ELF-1 (cell line): ENCODE data around the gene NACC2.

Source experiments
- DNase-seq: peaks from one replicate; pipeline ENCODE4 v3.0.0-alpha.2; 2016; ENCODE audit warnings: low read depth, low spot score

Gene NACC2

GRCh38 chr9:136023410-136024225, 71.5 kb downstream of the NACC2 start:
- no peak for DNase-seq

DNA sequence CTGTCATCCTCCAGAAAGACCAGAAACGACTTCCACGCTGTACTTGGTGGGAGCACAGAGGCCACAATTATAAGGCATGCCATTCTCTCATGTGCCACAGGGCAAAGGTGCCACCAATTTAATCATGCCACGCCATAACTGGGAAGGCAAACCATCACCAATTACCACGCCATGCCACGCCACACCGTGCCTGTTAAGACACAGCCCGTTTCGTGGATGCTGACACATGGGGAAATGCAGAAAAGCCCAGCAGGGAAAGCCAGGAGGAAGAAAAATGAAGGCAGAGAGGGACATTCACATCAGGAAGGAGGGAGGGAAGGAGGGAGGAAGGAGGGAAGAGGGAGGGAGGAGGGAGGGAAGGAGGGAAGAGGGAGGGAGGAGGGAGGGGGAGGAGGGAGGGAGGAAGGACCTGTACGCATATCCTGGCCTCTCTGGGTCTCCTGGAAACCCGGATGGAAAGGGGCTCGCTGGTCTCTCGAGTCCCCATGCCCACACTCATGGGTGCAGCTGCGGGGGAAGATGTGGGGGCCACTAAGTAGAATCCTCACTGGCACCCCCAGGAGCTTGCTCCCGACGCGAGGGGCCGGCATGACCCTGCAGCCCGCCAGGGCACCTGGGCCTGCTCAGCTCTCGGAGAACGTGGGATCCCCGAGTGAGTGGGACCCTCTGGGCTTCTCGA, 72.2 kb downstream of the NACC2 start:
- DNase-seq: no peak

DNA sequence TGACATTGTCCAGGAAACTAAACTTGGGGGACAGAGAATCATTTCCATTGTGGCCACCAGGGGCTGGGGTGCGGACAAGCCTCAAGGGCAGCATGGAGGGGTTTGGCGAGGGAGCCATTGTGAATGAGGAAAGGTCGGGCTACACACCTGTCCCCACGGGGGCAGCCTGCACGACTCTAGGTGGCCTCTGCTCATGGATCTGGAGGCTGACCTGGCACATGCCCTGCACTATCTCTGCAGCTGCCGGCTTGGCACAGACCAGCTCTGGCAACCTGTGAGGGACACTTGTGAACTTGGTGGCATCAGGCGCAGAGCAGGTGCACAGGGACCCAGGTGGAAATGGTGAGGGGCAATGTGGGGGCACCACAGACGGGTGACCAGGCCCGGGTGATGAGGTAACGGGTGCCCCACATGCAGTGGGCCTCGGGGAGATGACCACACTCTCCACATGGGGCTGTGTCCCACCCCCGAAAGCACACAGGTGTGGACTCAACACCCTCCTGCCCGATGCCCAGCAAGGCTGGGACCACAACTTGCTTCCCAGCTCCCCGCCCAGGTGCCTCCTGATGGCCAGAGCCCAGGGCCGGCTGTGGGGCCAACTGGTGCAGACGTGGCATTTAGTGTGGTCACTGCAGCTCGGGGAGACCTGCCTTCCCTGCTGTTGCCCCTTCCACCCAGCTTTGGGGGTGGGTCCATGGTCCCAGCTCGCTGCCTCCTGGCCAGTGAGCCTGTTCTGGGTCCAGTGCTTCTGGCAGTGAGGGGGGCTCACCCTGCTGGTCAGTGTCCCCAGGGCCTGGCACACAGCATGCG, 73.0 kb downstream of the NACC2 start:
- DNase-seq: no peak

DNA sequence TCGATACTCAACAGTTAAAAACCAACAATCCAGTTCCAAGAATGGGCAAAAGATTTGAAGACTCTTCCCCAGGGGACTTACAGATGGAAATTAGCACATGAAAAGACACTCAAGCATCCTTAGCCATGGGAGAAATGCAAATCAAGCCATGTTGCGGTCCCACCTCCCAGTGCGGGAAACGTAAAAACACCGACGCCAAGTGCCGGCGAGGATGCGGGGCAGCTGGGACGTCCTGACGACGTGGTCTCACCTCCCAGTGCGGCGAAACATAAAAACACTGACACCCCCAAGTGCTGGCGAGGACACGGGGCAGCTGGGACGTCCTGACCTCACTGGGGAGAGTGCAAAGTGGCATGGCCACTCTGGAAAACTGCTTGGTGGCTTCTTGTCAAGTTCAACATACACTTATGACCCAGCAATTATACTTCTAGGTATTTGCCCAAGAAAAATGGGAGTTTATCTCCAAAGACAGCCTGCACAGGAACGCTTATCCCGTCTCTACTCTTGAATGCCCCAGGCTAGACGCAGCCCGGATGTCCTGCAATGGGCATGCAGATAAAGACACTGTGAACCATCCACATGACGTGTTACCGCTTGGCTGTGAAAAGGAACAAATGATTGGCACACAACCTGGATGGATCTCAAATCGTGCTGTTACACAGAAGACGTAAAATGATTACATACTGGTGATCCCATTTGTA, 73.8 kb downstream of the NACC2 start:
- no peak for DNase-seq

DNA sequence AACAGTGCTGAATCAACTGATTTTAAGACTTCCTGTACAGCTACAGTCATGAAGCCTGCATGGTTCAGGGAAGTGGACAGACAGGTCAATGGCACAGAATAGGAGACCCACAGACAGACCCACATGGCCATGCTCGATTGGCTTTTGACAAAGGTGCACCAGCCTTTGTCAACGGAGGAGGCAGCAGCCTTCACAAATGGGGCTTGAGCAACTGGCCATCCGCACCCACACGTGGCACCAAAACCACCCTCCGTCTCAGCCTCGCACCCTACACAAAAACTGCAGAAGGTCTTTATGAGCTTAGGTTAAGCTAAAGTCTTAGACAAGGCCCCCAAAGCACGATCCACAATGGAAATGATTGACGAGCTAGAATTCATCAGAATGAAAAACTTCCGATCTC, 74.4 kb downstream of the NACC2 start:
- DNase-seq: no peak

- DNase-seq: no peak
Measured at GRCh38 chr9:136020206-136020605, 74.9 kb downstream of the NACC2 start.

DNA sequence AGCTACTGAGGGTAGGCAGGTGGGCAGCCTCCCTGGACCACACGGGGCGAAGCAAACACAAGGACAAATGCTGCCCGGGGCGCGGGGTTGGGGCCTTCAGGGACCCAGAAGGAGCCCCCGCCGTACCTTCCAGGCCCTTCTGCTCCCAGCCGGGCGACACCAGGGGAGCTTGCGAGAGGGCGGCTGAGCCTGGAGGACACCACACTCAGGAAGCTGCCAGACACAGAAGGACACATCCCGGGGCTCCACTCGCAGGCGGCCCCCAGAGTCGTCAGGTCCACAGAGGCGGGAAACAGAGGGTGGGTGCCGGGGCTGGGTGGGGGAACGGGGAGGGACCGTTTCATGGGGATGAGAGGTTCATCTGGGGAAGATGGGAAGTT, 75.4 kb downstream of the NACC2 start:
- no peak for DNase-seq

DNA sequence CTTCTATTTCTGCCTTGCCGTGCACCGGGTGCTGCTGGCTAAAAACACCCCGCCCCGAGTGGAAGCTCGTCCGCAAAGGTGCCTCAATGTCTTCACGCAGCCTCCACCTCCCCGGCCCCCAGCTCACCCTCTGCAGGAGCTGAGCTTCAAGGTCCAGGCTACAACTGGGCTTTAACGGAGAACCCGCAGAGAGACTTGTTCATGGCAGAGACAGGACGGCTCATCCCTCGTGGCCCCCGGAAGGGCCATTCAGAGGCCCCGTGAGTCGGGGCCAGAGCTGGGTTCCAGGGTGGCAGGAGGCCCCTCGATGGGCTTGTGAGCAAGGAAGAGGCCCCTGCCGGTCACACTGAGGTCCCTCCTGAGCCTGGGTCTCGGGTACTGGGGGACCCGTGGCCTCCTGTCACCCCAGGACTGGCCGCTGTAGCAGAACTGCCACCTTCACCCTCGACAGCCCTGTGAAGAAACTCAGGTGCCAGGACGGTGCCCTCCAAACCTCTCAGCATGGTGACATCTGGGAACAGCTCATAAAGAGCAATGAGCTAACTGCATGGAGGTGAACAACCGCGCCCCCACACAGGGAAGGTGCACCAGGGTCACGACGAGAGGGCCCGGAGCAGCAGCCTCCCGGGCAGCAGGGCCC, 75.9 kb downstream of the NACC2 start:
- DNase-seq: no peak

DNA sequence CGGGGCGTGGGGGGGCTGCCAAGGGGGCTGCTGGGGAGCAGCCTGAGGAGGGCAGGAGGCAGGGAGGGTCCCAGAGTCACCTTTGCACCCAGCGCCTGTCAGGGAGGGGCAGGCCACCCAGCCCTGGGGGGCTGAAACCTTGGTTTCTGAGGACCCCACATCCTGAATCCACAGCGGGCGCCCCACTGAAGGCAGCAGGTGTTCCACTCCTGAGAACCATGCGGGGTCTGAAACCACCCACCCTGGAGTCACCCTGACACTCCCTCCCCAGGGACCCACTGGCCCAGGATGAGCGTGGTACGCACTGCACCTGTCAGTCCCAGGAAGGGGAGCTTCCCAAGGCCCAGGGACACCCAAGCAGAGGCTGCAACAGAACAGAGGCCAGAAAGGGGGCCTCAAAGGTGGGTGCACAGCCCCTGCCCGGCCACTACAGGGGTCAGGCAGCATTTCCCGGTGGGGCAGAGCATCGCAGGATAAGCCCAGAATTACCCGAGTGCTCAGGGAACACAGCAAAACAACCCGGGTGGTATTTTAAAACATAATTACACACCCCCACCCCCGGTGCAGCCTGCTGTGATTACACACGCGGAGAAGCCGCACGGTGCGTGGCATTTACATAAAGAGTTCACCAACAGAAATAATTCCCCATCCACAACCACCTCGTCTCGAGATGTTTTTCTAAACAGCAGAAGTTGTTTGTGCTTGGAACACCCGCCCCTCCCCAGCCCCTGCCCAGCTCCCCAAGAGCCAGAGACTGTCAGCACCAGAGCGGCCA, 76.6 kb downstream of the NACC2 start:
- DNase-seq: no peak

DNA sequence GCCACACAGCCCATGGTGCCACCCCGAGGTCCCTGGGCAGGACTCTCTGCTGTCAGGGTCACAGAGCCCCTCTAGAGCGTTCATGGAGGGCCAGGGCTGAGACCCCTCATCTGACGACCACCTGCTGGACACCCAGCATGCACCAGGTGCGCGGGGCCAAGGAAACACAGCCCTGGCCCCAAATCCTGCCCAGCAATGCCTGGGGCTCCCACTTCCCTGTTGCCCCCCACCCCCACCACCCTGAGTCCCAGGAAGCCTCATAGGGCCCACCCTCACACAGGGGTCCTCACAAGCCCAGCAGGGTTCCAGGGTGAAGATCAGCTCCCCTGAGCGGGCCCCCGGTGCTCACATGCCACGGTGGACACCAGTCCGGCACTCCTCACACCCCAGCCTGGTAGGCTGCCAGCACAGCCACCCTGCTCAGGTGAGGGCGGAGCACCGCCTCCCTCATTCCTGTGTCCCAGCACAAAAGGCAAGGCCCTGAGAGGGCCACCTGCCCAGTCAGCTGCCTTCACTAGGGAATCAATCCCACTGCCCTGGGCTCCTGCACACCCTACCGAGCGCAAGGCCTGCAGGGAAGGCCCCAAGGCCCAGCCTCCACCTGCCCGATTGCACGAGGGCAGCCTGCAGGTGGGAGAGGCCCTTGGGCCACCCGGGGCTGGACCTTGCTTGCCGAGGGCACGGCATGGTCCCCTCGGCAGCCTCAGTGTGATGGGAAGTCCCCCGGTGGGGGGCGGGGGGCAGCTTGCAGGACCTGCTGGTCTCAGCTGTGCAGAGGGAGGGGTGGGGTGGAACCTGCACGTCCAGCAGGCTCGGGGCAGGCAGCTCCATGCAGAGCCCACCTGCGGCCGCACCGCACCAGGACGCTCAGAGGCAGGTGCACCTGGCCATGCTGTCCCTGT, 77.5 kb downstream of the NACC2 start:
- no peak for DNase-seq

DNA sequence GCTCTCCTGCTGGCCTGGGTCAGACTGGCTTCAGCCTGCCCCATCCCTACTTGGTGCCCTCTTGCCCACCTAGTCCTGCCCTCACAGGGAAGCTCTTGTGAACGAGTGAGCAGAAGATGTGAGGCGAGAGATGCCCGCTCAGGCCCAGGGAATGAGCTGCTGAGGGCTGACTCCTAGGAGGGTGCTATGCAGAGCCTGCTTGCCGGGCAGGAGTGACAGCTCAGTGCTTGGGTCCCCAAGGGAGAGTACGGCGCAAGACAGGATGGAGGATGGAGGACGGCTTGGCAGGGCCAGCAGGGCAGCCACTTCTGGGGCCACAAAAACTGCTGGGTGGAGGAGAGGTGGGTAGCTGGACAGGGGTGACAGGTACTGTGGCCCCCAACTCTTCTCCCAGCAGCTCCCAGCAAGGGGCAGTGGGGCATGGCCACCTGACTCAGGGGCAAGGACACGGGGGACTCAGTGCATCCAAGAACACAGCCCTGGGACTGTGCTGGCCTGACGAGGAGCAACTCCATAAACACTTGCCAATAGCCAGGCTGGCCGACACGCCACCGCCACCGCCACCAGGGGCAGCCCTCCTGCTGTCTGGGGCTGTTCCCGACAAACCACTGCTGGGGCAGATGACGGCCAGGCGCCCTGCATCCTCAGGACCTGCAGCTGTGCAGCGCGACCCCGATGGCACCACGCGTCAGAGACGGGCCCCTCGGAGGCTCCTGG, 78.4 kb downstream of the NACC2 start:
- DNase-seq: no peak

GRCh38 chr9:136015656-136016571, 79.2 kb downstream of the NACC2 start:
- peak; percentile 64 for DNase-seq

- no peak for DNase-seq
Measured at GRCh38 chr9:136014924-136015633, 80.0 kb downstream of the NACC2 start.

DNA sequence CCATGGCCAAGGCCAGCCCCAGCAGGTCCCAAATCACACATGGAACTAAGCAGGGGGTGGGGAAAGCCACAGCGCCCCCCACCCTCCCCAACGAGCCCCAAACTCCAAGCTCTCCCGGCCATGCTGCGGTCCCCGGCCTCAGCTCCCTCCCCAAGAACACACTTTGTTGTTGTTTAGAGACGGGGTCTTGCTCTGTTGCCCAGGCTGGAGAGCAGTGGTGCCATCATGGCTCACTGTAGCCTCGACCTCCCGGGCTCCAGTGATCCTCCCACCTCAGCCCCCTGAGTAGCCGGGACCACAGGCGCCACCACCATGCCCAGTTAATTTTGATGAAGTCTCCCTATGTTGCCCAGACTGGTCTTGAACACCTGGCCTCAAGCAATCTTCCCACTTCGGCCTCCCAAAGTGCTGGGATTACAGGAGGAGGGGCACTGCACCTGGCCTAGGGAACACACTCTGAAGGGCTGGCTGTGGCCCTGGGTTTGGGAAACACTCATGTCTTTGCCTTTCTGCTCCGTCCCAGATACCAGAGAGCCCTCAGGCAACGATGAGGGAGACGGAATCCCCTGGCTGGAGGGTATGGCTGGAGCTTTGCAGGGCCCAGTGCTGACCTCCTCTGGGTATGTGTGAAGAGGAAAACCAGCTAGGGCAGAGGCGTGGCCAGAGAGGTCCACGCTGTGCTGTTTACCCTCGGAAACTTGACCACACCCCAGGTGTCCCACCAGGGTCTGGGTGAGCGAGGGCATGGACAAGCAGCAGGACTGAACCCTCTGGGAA, 80.8 kb downstream of the NACC2 start:
- DNase-seq: peak; percentile 64

DNA sequence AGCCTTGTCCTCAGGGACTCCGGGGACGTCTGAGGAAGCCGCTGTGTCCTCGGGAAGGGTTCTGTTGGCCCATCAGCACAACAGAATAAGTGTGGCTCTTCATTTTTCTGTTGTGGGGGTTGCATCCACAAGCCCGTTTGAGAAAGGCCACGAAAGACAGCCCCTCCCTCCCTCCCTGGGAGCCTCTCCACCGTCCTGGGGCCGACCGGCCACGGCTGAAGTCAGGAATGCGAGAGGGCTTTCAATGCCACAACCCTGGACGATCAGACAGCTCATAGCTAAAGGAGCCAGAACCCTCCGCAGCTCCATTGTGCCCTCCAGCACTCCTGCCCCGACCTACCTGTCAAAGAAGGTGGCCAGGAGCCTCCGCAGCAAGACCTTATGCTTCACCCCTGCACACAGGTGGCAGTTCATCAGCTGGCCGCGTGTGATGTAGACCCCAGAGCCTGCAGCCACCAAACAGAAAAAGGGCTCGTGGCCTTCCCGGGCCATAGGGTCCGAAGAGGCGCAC, 81.5 kb downstream of the NACC2 start:
- DNase-seq: no peak

DNA sequence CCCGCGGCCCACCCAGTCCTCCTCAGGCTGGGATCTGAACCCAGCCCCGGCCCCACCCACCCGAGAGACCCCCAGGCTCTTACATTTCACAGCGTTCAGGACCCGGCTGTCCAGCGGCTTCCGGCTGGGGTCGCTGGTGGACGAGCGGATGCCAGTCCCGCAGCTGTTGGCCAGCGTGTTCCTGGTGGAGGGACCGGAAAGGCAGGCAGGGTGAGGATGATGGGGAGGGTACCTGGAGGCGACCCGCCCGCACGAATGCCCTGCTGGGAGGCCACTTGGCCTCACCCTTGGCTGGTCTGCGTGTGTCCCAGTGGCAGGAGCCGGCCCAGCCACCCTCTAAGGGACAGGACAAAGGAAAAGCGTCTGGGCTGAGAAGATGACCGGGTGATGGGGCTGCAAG, 82.0 kb downstream of the NACC2 start:
- DNase-seq: no peak
